ENCODE measurements around the gene SYT9. TPM values are rescaled to one million over a fixed set of nuclear protein-coding genes. Genes with fewer than 3 reads are reported as not detected.

Gene SYT9
- total RNA-seq, 1 donor from 2014 or later: not detected

DNA sequence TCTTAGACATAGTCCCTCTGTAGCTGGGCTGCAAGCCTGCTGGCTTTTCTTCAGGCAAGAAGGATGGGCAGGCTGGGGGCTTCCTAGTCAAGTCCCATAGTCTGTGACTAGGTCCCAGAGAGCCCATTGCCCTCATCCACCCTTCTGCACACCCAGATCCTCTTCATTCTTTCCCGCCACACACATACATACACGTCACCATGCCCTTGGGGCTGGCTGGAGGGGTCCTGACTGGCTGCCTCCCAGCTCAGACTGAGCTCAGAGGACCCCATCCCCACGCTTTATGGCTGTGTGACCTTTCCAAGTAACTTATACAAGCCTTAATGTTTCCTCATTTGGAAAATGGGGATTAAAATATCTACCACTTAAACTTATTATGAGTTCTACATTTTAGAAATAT lies 248.5 kb downstream of the SYT9 start:
- FAIRE-seq (no peak), DNase-seq (ENCODE audit: low read depth) (no peak)
- TF ChIP-seq, protein P1, sequence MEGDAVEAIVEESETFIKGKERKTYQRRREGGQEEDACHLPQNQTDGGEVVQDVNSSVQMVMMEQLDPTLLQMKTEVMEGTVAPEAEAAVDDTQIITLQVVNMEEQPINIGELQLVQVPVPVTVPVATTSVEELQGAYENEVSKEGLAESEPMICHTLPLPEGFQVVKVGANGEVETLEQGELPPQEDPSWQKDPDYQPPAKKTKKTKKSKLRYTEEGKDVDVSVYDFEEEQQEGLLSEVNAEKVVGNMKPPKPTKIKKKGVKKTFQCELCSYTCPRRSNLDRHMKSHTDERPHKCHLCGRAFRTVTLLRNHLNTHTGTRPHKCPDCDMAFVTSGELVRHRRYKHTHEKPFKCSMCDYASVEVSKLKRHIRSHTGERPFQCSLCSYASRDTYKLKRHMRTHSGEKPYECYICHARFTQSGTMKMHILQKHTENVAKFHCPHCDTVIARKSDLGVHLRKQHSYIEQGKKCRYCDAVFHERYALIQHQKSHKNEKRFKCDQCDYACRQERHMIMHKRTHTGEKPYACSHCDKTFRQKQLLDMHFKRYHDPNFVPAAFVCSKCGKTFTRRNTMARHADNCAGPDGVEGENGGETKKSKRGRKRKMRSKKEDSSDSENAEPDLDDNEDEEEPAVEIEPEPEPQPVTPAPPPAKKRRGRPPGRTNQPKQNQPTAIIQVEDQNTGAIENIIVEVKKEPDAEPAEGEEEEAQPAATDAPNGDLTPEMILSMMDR (IDR thresholded peaks at IDR 0.05; ENCODE audit: insufficient read depth, low read length, severe bottlenecking): no peak
- Histone ChIP-seq H3K27me3 (ENCODE audit: control insufficient read depth, insufficient read depth, low read length) (no peaks in the 10 kb centered on the region), H3K4me3 (ENCODE audit: low read depth, low read length) (no peak overlapping the region), H3K36me3 (ENCODE audit: control insufficient read depth, insufficient read depth, low read length) (no peaks in the 10 kb centered on the region)

- FAIRE-seq (no peak), DNase-seq (ENCODE audit: low read depth) (no peak)
- TF ChIP-seq, protein P1 (IDR thresholded peaks at IDR 0.05; ENCODE audit: insufficient read depth, low read length, severe bottlenecking): no peak
- Histone ChIP-seq H3K4me3 (ENCODE audit: low read depth, low read length) (no peak overlapping the region), H3K27me3 (ENCODE audit: control insufficient read depth, insufficient read depth, low read length) (no peaks in the 10 kb centered on the region), H3K36me3 (ENCODE audit: control insufficient read depth, insufficient read depth, low read length) (no peaks in the 10 kb centered on the region)
Measured at GRCh38 chr11:7501251-7501650, 249.5 kb downstream of the SYT9 start.

DNA sequence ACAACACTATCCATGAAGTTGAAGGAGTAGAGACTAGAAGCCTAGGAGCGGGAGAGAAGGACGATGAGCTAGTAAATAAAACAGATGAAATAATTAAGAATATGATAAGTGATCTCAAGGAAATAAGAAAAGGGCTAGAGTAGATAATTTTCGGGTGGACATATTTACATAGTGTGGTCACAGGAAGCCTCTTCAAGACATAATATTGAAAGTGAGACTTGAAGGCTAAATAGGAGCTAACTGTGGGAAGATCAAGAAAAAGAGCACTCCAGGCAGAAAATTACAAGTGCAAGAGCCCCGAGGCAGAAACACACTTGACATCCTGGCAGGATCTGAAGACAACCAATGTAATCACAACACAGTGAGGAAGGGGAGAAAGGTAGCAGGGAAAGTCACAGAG lies 250.2 kb downstream of the SYT9 start:
- H3K36me3 ChIP-seq (ENCODE audit: control insufficient read depth, insufficient read depth, low read length): no peaks in the 10 kb centered on the region
- TF ChIP-seq, protein P1 (IDR thresholded peaks at IDR 0.05; ENCODE audit: insufficient read depth, low read length, severe bottlenecking): no peak
- FAIRE-seq (no peak), DNase-seq (ENCODE audit: low read depth) (no peak)
- H3K27me3 ChIP-seq (ENCODE audit: control insufficient read depth, insufficient read depth, low read length): no peaks in the 10 kb centered on the region
- no peak overlapping the region for H3K4me3 ChIP-seq (ENCODE audit: low read depth, low read length)

- Histone ChIP-seq H3K36me3 (ENCODE audit: control insufficient read depth, insufficient read depth, low read length) (no peaks in the 10 kb centered on the region), H3K27me3 (ENCODE audit: control insufficient read depth, insufficient read depth, low read length) (no peaks in the 10 kb centered on the region), H3K4me3 (ENCODE audit: low read depth, low read length) (no peak overlapping the region)
- TF ChIP-seq, protein P1 (IDR thresholded peaks at IDR 0.05; ENCODE audit: insufficient read depth, low read length, severe bottlenecking): no peak
- DNase-seq (ENCODE audit: low read depth) (no peak), FAIRE-seq (no peak)
Measured at GRCh38 chr11:7506243-7506642, 254.5 kb downstream of the SYT9 start.

- TF ChIP-seq, protein P1 (IDR thresholded peaks at IDR 0.05; ENCODE audit: insufficient read depth, low read length, severe bottlenecking): no peak
- H3K36me3 ChIP-seq (ENCODE audit: control insufficient read depth, insufficient read depth, low read length): no peaks in the 10 kb centered on the region
- DNase-seq (ENCODE audit: low read depth) (no peak), FAIRE-seq (no peak)
- no peak overlapping the region for H3K4me3 ChIP-seq (ENCODE audit: low read depth, low read length)
- no peaks in the 10 kb centered on the region for H3K27me3 ChIP-seq (ENCODE audit: control insufficient read depth, insufficient read depth, low read length)
Measured at GRCh38 chr11:7508087-7508486, 256.4 kb downstream of the SYT9 start.

DNA sequence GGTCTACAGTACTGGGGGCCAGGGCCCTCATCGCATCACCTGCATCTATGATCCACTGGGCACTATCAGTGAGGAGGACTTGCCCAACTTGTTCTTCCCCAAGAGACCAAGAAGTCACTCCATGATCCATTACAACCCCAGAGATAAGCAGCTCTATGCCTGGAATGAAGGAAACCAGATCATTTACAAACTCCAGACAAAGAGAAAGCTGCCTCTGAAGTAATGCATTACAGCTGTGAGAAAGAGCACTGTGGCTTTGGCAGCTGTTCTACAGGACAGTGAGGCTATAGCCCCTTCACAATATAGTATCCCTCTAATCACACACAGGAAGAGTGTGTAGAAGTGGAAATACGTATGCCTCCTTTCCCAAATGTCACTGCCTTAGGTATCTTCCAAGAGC lies 258.3 kb downstream of the SYT9 start:
- no peaks in the 10 kb centered on the region for H3K36me3 ChIP-seq (ENCODE audit: control insufficient read depth, insufficient read depth, low read length)
- H3K4me3 ChIP-seq (ENCODE audit: low read depth, low read length): no peak overlapping the region
- FAIRE-seq (peak; percentile 7), DNase-seq (ENCODE audit: low read depth) (no peak)
- TF ChIP-seq, protein P1 (IDR thresholded peaks at IDR 0.05; ENCODE audit: insufficient read depth, low read length, severe bottlenecking): no peak
- no peaks in the 10 kb centered on the region for H3K27me3 ChIP-seq (ENCODE audit: control insufficient read depth, insufficient read depth, low read length)
